Measurements from ENCODE around the gene EIF4E2.

DNA sequence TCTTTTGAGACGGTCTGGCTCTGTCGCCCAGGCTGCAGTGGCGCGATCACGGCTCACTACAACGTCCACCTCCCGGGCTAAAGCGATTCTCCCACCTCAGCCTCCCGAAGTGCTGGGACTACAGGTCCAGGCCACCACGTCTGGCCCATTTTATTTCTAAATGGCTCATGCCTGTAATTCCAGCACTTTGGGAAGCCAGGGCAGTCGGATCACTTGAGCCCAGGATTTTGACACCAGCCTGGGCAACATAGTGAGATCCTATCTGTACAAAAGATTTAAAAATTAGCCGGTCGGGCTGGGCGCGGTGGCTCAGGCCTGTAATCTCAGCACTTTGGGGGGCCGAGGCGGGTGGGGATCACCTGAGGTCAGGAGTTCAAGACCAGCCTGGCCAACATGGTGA lies 56.5 kb downstream of the EIF4E2 start:
- TF ChIP-seq POLR2A (IDR thresholded peaks at IDR 0.05; ENCODE audit: low read depth, low read length) = no peak
- TF ChIP-seq, protein P1, sequence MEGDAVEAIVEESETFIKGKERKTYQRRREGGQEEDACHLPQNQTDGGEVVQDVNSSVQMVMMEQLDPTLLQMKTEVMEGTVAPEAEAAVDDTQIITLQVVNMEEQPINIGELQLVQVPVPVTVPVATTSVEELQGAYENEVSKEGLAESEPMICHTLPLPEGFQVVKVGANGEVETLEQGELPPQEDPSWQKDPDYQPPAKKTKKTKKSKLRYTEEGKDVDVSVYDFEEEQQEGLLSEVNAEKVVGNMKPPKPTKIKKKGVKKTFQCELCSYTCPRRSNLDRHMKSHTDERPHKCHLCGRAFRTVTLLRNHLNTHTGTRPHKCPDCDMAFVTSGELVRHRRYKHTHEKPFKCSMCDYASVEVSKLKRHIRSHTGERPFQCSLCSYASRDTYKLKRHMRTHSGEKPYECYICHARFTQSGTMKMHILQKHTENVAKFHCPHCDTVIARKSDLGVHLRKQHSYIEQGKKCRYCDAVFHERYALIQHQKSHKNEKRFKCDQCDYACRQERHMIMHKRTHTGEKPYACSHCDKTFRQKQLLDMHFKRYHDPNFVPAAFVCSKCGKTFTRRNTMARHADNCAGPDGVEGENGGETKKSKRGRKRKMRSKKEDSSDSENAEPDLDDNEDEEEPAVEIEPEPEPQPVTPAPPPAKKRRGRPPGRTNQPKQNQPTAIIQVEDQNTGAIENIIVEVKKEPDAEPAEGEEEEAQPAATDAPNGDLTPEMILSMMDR (IDR thresholded peaks at IDR 0.05; ENCODE audit: extremely low read depth in 1 of 2, insufficient read depth in 1 of 2, low read depth in 1 of 2, low read length in 2 of 2) = no peak
- TF ChIP-seq EZH2 (IDR thresholded peaks at IDR 0.05; ENCODE audit: borderline replicate concordance, low read depth, low read length, severe bottlenecking) = no peak
- no peak for TF ChIP-seq POLR2AphosphoS5 (IDR thresholded peaks at IDR 0.05; ENCODE audit: insufficient read depth, low read depth, low read length)

All from endothelial cell of umbilical vein (primary cell).